GM19025 (cell line): Measurements from ENCODE around the gene NOTO.

ENCODE experiments used
- ATAC-seq: cut with Tn5 transposase; IDR thresholded peaks from one replicate; pipeline ENCODE4 v1.9.1; 2021; ENCODE audit warnings: mild to moderate bottlenecking, low read depth, moderate library complexity; ENCODE audit not compliant: unreplicated experiment

Gene NOTO

DNA sequence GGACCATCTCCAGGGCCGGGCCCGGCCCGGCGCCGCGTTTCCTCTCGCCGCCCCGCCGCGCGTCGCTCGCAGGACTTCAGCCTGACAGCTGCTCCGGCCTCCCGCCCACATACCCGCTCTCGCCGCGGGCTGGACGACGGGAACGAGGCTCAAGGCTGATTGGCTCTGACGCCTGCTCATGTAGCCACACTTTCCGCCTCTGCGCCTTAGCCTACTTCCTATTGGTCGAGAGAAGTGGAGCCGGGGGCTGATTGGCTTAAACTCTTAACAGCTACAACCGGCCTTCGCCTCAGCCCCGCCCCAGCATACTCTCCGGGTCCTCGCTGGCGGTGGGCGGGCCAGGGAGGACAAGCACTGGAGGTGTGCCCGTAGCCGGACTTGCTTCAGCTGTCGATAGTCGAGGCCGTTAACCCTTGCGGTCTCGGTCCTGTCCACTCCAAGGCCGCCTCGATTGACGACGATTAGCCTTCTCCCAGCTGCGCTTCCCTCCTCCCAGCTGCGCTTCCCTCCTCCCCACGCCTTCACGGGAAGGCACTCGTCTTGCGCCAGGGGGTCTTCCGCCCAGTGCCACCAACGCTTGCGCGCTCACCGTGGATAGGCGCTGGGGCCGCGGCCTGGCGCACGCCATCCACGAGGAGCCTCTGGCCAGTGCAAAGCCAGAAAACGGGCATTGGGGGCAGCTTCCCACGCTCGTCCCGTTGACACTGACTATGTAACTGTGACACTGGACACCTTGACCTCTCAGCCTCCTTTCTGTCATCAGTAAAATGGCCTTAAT, 31.0 kb downstream of the NOTO start, which contains the start of gene PRADC1:
PRADC1 (minus strand) TSS at position 86 of the 778 bp plus-strand sequence; CDS start at position 7, 79 bp downstream.
- ATAC-seq = peak; percentile 86

DNA sequence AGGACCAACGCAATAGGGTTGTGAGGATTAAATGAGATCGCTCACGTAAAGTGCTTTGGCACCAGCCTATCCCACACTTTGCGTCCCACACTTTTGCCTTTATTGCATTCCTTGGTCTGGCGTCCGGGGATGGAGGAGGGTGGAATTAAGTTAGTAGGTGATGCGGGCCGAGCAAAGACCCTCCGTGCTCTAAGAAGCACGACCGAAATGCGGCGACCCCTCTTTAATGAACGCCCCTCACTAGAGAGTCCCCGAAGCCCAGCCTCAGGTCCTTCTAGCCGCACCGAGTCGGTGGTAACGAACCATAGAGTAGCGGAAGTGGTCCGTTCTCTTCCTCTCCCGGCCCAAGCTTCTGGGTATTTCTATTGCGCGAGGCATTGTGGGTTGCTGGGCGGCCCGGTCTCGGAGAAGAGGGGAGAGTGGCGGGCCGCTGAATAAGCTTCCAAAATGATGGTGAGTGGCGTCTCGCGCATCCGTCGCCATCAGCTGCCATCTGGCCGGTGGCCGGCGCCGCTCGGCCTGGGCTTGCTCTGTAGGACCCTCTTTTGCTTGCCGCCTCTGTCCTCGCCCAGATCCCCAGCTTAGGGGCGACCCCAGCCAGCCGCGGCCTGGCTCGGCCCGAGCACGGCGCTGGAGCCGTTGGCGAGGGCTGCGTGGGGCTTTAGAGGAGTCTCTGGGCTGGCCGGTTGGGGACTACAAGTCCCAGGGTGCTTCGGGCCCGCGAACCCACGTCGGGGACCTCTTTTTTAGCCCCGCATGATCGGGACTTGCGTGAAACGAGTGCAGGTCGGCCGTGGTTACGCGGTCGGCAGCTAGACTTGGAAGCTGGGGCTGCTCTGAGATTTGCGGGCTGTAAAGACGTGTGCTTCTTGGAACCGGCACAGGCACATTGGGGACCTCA, 31.8 kb downstream of the NOTO start, which contains the start of gene CCT7:
CCT7 (plus strand) TSS at position 377 of the 901 bp plus-strand sequence; CDS start at position 448, 71 bp downstream.
- ATAC-seq = peak; percentile 45

DNA sequence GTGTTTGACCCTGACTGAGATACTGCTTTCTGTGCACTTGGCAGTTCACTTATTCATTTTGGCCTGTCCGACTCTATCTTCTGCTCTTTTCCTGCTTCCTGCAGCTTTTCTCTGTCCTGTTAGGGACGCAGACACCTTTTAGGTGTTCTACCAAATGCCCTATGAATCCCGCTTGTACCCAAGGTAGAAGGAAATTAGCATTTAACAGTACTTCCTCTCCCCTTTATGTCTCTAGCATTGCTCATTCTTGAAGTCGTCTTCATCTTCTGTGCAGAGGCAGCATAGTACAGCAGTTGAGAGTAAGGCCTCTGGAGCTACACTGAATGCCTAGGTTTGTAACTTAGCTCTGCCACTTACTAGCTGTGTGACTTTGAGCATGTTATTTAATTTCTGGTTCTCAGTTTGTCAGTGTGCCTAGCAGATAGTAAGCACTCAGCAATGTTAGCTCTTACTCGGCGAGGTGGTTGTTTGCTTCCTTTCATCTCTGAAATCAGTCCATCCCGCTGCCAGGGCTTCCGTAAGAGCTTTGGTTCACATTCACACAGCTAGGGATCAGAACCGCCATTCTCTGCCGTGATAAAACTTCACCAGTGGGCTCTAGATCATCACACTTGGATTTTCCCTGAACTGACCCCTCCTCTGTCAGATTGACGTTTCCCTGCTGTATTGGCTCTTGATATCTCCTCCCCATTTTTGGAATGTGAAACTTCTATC, 33.1 kb downstream of the NOTO start:
- no peak for ATAC-seq

DNA sequence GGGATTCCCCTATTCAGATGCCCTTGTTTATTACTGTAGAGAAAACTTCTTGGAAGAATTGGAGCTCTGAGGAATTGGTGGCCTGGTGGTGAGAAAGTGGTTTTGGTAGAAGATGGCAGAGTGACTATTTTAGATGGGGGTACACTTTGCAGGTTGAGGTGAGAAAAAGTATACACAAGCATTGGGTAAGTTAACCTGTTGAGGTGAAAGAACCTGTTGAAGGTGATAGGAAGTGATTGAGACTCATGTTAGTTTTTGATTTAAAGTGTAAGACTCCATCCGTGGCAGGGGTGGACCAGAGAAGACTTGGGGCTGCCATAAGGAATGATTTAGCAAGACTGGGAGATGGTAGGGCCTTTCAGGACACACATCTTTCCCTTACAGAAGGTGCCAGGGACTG, 34.8 kb downstream of the NOTO start:
- no peak for ATAC-seq

DNA sequence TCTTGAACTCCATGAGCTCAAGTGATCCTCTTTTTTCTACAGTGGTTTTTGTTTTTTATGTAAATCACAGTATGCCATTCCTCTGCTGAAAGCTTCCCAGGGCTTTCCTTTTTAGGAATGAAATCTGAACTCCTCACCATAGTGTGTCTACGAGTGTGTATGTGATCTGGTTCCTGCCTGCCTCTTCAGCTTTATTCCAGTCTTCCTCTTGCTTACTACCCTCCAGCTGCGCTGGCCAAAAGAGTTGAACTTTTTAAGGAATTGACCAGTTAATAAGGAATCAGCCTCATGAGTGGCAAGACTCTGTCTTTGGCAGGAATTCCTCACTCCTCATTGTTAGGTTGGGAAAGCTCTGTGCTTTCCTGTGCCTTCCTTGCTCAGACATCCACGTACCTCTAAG, 35.8 kb downstream of the NOTO start:
- no peak for ATAC-seq

DNA sequence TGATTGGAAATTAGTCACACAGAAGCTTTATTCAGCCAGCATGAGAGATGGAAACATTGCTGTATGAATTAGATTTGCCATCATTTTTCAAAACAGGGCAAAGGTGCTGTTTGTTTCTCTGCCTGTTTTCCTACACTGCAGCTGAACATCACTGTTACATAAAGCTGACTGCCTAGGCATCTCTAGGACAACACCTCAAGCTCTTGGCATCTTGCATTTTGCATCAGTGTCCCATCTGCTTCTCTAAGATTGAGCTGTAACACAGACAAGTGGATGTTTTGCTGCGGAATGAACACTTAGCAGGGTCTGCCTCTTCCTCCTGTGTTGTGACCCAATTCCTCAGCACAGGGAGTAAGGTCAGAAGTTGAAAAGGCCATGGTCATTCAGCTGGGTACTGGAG, 36.6 kb downstream of the NOTO start:
- ATAC-seq = no peak

DNA sequence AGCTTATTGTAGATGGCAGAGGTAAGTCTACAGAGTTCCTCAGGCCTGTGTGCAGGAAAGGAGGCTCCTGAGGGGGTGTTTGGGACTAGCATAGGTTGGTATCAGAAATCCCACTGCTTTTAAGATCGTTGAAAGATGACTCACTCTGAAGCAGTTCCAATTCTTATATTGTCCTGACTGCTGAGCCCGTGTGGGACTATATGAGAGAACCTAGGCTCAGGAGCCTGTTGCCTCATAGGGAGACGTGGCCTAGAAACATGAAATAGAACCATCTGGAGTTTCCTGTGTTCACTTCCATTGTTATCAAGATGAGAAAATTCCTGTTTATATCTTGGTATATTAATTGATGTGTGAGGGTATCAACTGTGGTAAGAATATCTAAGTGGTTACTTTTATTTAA, 37.4 kb downstream of the NOTO start:
- no peak for ATAC-seq

DNA sequence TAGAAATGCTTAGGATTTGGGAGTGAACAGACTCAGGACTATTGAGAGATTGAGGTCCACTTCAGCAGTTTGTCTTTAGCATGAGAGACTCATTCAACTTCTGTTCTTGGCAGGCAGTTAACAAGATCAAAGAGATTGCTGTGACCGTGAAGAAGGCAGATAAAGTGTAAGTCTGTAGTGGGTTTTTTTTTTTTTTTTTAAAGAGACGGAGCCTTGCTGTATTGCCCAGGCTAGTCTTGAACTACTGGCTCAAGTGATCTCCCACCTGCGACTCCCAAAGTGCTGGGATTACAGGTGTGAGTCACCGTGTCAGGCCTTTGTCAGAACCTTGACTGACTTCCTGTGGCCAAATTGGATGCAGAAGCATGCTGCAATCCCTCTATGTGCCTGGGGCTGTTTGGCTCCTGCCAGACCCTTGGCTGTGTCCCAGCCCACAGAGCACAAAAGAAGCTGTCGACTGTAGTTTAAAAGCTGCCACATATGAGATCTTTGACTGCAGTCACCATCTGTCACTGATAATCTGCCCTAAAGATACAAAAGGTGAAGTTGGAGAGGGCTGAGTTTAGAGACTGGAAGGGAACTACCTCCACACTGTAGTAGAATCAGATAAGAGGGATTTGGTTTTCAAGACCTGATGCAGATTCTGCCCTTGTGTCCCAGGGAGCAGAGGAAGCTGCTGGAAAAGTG, 41.7 kb downstream of the NOTO start:
- ATAC-seq = no peak

DNA sequence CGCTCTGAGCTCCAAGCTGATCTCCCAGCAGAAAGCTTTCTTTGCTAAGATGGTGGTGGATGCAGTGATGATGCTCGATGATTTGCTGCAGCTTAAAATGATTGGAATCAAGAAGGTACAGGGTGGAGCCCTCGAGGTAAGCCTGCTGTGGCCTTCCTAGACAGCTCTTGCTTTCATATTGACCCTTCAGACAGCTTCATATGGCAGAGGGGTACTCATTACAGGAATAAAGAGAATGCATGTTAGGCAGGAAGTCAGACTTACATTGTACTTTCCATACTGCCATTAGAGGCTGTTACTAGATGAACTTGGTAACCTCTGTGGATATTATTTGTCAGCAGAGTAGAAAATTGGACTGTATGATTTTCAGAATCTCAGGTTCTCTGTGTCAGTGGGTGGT, 42.2 kb downstream of the NOTO start:
- no peak for ATAC-seq

DNA sequence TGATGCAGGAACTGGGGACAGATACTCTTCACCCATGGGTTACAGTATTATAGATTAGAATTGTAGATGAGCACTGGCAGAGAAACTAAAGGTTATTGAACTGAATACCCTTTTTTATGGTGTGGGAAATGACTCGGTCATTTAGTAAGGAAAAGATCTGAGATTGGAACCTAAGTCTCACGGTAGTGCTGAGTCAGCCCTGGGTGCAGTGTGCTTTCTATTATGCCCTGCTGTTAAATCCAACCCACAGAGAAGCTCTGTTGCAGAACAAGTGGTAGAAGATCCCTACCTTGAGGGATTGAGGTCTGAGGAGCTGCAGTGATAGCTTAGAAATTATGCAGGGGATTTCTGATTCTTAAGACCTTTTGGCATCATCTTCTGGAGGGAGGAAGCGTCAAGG, 44.5 kb downstream of the NOTO start:
- ATAC-seq = no peak

DNA sequence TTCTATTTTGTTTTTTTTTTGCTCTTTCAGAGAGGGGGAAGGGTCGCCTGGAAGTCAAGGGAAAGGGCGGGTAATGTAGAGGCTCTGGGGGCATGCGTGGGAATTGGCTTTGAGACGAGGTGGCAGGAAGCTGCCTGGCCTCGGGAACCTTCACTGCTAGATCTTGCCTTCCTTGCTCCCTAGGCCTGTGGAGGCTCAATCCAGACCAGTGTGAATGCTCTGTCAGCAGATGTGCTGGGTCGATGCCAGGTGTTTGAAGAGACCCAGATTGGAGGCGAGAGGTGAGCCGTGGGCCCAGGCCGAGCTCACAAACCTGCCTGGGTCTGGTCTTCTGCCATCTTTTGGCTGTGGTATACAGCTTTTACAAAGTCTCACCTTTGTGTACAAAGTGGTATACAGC, 47.3 kb downstream of the NOTO start:
- no peak for ATAC-seq

DNA sequence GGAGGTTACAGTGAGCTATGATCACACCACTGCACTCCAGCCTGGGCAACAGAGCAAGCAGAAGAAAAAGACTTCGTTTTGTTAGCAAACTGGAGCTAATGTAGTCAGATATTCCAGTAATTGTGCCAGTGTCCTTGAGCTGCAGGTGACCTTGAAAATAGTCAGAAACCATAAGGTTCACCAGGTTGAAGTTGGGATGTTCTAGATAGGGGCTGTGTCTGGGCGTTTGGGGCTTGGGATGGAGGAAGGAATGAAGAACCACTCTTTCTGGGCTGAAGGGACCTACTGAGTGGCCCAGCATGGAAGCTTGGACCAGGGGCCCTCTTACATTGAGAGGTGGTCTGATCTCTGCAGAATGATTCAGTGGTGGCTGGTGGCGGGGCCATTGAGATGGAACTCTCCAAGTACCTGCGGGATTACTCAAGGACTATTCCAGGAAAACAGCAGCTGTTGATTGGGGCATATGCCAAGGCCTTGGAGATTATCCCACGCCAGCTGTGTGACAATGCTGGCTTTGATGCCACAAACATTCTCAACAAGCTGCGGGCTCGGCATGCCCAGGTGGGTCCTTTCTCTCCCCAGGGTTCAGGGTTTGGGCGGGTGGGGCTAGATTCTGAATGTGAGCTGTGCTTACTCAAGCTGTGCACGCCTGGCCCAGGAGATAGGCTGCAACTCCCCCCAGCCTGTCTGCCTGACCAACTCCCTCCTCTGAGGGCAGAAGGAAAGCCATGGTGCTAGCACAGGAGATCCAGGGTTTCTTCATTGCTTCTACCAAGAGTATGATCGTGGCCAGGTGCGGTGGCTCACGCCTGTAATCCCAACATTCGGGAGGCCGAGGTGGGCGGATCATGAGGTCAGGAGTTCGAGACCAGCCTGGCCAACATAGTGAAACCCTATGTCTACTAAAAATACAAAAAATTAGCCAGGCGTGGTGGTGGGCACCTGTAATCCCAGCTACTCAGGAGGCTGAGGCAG, 48.8 kb downstream of the NOTO start:
- no peak for ATAC-seq

DNA sequence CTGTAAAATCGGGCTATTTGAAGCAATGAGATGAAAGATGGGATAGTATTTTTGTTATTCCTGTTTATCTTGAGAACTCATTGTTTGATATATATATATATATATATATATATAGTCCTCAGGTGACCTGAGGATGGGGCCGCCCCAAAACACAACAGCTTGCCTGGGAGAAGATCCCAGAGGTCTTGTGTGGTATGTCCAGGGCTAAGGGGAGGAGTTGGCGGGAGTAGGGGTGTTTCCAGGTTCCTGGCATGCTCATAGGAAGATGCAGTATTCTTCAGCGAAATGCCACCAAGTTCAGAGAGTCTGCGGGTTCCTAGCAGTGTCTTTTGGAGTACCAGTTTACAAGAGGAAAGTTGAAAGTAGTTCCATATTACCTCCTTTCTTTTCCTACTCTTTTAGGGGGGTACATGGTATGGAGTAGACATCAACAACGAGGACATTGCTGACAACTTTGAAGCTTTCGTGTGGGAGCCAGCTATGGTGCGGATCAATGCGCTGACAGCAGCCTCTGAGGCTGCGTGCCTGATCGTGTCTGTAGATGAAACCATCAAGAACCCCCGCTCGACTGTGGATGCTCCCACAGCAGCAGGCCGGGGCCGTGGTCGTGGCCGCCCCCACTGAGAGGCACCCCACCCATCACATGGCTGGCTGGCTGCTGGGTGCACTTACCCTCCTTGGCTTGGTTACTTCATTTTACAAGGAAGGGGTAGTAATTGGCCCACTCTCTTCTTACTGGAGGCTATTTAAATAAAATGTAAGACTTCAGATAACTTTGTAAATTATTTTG, 50.1 kb downstream of the NOTO start:
- ATAC-seq = no peak

DNA sequence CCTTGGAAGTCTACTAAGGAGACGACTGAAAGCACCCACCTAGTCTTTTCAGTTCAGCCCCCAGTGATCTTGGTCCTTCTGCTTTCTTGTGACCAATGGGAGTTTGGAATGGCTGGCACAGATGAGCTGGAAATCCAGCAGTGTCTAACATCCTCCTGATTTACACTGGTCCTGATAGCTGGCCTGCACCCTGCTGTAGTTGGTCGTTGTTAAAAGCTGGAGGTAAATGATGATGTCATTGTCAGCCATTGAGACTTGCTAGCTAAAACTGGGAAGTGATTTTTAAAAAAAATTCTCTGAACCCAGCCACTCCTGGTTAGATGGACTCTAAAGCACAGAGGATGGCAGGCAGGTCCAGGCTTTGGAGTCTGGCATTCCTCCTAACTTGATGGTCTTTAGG, 51.0 kb downstream of the NOTO start:
- no peak for ATAC-seq

DNA sequence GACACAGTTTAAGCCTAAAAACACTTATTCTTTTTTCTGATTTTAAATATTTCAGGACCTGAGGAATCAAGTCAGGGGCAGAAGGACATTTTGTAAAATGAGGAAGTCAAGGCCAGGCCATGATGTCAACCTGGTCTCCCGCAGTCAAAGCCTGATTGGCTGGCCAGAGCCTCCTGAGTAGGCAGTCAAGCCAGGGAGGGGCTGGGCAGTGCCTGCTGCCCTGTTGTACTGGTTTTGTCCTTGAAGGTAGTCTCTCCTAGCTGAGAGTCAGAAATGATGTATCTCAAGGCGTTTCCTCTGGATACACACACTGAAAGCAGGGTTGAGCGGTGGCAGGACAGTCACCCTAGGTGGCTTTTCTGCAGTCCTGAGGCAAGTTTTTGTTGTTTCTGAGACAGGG, 51.5 kb downstream of the NOTO start:
- ATAC-seq = no peak

DNA sequence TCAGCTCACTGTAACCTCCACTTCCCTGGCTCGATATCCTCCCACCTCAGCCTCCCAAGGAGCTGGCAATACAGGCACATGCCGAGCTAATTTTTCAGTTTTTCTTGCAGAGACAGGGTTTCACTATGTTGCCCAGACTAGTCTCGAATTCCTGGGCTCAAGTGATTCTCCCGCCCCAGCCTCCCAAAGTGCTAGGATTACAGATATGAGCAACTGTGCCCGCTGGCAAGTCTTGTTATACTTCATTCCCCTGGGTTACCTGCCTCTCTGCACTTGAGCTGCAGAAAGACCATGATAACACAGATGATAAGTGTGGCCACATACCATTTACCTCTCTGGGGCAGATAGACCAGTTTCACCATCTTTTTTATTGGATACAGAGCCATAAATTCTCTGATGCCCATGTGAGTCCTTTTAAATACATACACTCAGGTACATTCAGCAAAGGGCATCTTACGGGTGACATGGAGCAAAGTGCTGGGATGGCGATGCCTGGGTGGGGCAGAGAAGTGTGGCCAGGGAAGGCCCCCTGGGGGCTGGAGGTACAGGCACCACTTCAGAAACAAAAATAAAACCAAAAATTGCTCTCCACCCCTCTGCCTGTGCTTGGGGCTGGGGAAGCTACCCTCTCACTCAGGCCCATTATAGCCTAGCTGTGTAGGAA, 52.1 kb downstream of the NOTO start:
- ATAC-seq = no peak

DNA sequence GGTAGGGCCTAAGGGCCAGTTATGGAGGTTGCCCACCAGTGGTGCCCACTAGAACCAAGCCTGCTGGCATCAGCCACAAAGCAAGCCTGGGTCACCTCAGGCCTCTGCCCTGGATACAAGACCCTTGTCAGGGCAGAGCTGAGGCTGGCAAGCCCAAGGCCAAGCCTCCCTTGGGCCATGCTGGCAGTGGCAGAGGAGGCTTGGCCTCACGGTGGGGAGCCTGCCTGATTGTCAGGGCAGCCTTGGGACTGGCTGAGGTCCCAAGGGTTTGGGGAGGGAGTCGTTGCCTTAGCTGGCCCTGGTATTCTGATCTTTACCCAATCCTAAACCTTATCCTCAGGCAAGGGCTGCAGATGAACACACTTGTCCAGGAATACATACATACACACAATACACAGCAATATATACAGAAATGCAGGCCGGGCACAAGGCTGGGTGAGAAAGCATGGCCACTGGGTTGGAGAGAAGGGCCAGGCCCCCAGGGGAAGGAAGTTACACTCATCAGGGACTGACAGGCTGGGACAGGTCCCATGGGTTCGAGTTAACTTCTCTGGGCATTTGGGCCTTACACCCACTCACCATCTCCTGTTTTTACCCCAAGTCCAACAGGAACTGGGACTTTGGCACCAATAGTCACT, 52.8 kb downstream of the NOTO start:
- ATAC-seq = no peak
